ENCODE measurements around the gene GDNF. TPM values are rescaled to one million over a fixed set of nuclear protein-coding genes. Genes with fewer than 3 reads are reported as not detected.

GDNF gene
- total RNA-seq, 3 donors from 2014 or later, result 0.64 to 17.3 (median 0.94) TPM

DNA sequence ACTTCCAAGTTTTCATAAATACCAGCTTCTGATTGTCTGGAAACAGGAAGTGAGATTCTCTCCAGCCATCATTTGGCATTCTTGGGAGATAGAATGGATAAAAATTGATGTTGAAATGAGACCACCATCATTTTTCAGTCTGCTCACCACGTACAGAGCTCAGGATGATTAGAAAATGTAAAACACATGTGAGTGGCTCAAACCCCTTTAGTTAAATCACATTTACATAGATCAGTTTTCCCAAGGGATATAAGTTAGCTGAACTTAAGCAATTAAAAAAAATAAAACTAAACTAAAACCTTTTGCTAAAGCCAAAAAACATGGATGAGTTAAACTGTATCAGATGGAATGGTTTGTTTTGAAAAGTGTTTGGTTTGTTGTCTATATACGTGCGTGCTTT is 37.1 kb upstream of the GDNF start:
- H3K36me3 ChIP-seq (ENCODE audit: low read depth), result no peaks in the 10 kb centered on the region
- no peaks in the 10 kb centered on the region for H3K9me3 ChIP-seq
- DNase-seq, result no peak
- no peak for TF ChIP-seq CTCF (IDR thresholded peaks at IDR 0.05)
- no peak overlapping the region for H3K4me3 ChIP-seq
- no peak for ATAC-seq
- intact Hi-C loops (cut with DNase I, micrococcal nuclease), result no loop called here
- no peaks in the 10 kb centered on the region for H3K4me1 ChIP-seq (ENCODE audit: low read depth)

- Histone ChIP-seq H3K4me1 (ENCODE audit: low read depth) (no peaks in the 10 kb centered on the region), H3K9me3 (no peaks in the 10 kb centered on the region), H3K4me3 (no peak overlapping the region), H3K36me3 (ENCODE audit: low read depth) (no peaks in the 10 kb centered on the region)
- intact Hi-C loops (cut with DNase I, micrococcal nuclease), result no loop called here
- ATAC-seq (no peak), DNase-seq (no peak)
- no peak for TF ChIP-seq CTCF (IDR thresholded peaks at IDR 0.05)
Measured at GRCh38 chr5:37876245-37876644, 36.4 kb upstream of the GDNF start.

DNA sequence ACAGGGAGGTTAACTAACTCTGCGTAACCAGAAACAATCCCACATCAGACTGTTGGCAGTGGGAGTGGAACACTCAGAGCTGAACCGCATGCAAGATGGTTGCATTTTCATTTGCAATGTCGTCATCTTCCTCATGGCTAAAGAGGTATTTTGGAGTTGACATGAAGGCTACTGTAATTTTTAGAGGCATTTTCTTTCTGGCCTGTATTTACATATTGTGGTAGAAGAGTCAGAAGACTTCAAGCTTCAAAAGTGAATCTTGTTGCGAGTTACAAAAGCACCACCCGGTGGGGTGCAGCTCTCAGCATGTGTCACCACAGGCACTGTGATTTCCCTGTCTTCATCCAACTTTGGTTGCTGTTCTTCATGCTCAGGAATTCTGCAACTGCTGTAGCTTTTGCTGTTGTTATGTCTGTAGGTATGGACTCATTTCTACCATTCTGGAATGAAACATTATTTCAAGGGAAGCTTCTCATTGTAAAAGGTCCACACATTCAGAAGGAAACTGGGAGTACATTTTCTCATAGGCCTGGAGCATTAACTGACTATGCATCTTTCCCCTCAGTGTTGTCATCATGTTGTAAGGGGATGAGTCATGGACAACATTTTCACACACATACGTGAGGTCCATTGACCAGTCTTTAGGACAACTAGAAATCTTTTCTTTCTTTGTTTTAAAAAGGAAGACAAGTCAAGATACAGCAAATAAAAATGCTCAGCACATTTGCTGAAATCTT is 35.4 kb upstream of the GDNF start:
- Histone ChIP-seq H3K9me3 (no peaks in the 10 kb centered on the region), H3K4me3 (no peak overlapping the region), H3K4me1 (ENCODE audit: low read depth) (no peaks in the 10 kb centered on the region), H3K36me3 (ENCODE audit: low read depth) (no peaks in the 10 kb centered on the region)
- intact Hi-C loops (cut with DNase I, micrococcal nuclease), result no loop called here
- TF ChIP-seq CTCF (IDR thresholded peaks at IDR 0.05), result no peak
- no peak for DNase-seq
- no peak for ATAC-seq

DNA sequence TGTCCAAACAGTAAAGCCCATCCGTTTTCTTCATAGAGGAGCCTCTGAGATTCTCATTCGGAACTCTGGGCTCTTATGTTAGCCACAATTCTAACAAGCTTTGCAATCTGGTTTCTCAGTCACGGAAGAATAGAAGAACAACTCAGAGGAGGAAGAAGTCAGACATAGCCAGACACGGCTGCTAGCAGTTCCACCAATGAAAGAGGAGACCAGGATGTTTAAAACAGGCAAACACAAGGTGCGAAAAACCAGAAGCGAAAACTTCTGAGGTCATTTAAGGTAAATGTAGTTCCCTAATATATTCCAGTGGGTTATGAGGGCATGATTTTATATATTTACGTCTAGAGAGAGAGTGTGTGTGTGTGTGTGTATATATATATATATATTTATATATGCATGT is 34.1 kb upstream of the GDNF start:
- no peak for DNase-seq
- no peaks in the 10 kb centered on the region for H3K4me1 ChIP-seq (ENCODE audit: low read depth)
- no peaks in the 10 kb centered on the region for H3K36me3 ChIP-seq (ENCODE audit: low read depth)
- no peaks in the 10 kb centered on the region for H3K9me3 ChIP-seq
- TF ChIP-seq CTCF (IDR thresholded peaks at IDR 0.05), result no peak
- no peak overlapping the region for H3K4me3 ChIP-seq
- ATAC-seq, result no peak
- intact Hi-C loops (cut with DNase I, micrococcal nuclease), result no loop called here

GRCh38 chr5:37871023-37871815 is 31.4 kb upstream of the GDNF start:
- H3K4me1 ChIP-seq (ENCODE audit: low read depth), result no peaks in the 10 kb centered on the region
- no peak for TF ChIP-seq CTCF (IDR thresholded peaks at IDR 0.05)
- H3K36me3 ChIP-seq (ENCODE audit: low read depth), result no peaks in the 10 kb centered on the region
- ATAC-seq, result no peak
- no peak overlapping the region for H3K4me3 ChIP-seq
- no peak for DNase-seq
- H3K9me3 ChIP-seq, result no peaks in the 10 kb centered on the region
- intact Hi-C loops (cut with DNase I, micrococcal nuclease), result no loop called here

Data from mucosa of descending colon (tissue), 3 donors.